CD4-positive, alpha-beta T cell treated with Interferon alpha-2 for 1 hour (primary cell): ENCODE results near the gene TNFRSF11A.

ENCODE experiments used
- DNase-seq, 2 donors: peaks; one replicate each; pipeline ENCODE4 v3.0.0-alpha.2; 2020 to 2022

TNFRSF11A gene

GRCh38 chr18:62420513-62421209, 95.6 kb downstream of the TNFRSF11A start:
- DNase-seq, result peak; percentile 75 to 81

- peak; percentile 72 to 81 for DNase-seq
These were observed 100.5 kb downstream of the TNFRSF11A start for GRCh38 chr18:62425465-62426190.

GRCh38 chr18:62426191-62426488, 101.0 kb downstream of the TNFRSF11A start:
- DNase-seq, result no peak

- DNase-seq, result no peak
These were observed 107.1 kb downstream of the TNFRSF11A start for GRCh38 chr18:62432176-62432575.

- DNase-seq, result no peak
These were observed 109.7 kb downstream of the TNFRSF11A start for GRCh38 chr18:62434798-62435197.

- DNase-seq, result no peak
These were observed 110.4 kb downstream of the TNFRSF11A start for GRCh38 chr18:62435435-62436031.

GRCh38 chr18:62436636-62437234, 111.6 kb downstream of the TNFRSF11A start:
- DNase-seq, result no peak

GRCh38 chr18:62437235-62438017, 112.3 kb downstream of the TNFRSF11A start:
- DNase-seq, result peak in 1 of 2 donors; percentile 32

GRCh38 chr18:62438018-62438329, 112.9 kb downstream of the TNFRSF11A start:
- no peak for DNase-seq

GRCh38 chr18:62438402-62438801, 113.3 kb downstream of the TNFRSF11A start:
- no peak for DNase-seq

- no peak for DNase-seq
These were observed 113.8 kb downstream of the TNFRSF11A start for GRCh38 chr18:62438866-62439265.
